Activated CD4-positive, alpha-beta T cell treated with anti-CD3 and anti-CD28 coated beads, Interleukin-2, amount 50 U/mL, for 1 hour (primary cell): ENCODE data around the gene COPG2.
"Not testable (repeated sequence)": the region's sequence is repeated elsewhere in the genome, so short reads cannot be mapped to it uniquely, and the experiment has no call there.

ENCODE experiments used
- DNase-seq: peaks from one replicate; pipeline ENCODE4 v3.0.0-alpha.2; 2020

Gene COPG2

DNA sequence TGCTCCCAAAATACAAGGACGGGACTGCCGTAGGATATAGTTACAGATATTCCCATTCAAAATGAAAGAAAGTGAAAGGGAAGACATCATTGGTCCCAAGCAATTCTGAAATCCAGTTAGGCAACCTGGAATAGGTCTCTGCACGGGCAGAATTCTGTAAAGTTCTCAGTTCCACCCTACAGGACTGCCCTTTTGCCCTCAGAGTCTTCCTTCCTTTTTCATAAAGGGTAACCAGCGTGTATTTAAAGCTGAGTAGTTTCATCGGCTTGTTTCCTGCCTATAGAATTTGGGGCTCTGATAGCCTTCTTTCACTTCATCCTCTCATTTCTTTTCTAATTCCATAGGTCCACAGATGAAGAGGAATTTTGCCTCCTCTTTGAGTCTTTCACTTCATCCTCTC, 20.0 kb downstream of the COPG2 start:
- no peak for DNase-seq

- no peak for DNase-seq
Observed at GRCh38 chr7:130642383-130642782, 26.2 kb downstream of the COPG2 start.

- DNase-seq, result no peak
Observed at GRCh38 chr7:130641497-130641896, 27.1 kb downstream of the COPG2 start.

- DNase-seq, result no peak
Observed at GRCh38 chr7:130641040-130641439, 27.5 kb downstream of the COPG2 start.

DNA sequence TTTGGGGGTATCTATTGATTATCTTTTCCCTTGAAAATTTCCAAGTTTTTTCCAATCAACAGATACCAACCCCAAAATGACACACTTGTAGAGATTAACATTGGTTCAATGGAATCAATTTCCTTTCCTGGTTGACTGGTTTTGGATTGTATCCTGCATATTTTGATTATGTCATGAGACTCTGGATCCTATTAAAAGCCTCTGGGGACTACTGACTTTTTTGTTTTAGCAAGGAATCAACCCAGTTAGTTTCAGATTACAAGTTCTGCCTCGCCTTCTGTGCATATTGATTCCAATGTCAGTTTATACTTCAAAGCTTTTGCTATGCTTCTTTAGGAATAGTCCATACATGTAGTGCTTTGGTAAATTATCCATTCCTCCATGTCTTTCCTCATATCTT, 29.2 kb downstream of the COPG2 start:
- no peak for DNase-seq

DNA sequence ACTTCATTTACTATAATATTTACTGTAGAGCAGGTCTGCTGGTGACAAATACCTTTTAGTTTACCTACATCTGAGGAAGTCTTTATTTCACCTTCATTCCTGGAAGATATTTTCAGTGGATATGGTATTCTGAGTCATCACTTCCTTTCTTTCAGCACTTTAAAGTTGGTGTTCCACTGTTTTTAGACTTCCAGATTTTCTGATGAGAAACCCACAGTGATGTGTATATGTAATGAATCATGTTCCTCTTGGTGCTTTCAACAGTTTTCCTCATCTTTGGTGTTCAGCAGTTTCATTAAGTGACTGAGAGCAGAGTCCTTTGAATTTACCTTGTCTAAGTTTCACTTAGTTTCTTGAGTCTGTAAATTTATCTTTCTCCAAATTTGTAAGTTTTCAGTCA, 36.4 kb downstream of the COPG2 start:
- DNase-seq, result no peak

DNA sequence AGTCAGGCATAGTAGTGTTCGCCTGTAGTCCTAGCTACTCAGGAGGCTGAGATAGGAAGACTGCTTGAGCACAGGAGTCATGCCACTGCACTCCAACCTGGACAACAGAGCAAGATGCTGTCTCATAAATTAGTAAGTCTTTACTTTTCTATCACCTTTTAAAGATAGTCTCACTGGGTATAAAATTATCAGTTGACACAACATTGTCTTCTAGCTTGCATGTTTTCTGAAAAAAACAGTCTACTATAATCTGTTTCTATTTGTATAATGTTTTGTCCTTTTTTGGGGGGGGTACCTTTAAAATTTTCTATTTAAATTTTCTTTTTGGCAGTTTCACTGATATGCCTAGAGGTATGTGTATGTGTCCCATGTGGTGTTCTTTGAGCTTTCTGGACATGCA, 39.6 kb downstream of the COPG2 start:
- DNase-seq, result no peak

DNA sequence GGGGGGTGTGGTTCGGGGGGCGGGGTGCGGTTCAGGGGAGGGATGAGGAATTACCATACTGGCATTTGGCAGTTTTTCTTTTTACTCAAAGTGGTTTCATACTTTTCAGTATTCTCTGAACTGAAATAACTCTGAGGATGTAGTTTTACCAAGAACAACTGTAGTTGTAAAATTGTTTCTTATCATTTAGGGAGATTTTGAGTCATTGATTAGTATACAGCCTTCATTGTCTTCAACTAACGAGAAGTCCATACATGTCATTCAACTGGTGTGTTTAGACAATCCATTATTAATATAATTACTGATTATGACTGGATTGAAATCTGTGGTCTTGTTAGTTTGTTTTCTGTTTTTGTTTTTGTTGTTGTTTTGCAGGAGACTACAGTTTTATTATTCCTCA, 40.8 kb downstream of the COPG2 start:
- DNase-seq, result no peak

- DNase-seq, result no peak
Observed at GRCh38 chr7:130622866-130623265, 45.7 kb downstream of the COPG2 start.

DNA sequence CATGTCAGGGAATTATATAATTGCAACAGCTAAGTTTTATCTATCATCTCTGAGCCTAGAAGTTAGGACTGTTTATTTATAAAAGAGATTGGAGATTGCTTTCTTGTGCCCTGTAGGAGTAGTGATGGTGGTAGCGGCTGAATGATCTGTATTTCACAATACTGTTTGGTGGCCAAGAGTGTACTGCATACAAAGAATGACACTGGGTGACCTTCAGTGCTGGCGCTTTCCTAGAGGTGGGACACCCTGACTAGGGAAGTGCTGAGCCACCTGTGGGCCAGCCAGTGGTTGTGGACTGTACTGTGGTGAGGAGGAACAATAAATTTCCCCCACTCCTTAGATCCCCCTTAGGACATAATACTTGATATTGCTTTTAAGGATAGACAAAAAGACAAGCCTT, 53.0 kb downstream of the COPG2 start:
- no peak for DNase-seq

DNA sequence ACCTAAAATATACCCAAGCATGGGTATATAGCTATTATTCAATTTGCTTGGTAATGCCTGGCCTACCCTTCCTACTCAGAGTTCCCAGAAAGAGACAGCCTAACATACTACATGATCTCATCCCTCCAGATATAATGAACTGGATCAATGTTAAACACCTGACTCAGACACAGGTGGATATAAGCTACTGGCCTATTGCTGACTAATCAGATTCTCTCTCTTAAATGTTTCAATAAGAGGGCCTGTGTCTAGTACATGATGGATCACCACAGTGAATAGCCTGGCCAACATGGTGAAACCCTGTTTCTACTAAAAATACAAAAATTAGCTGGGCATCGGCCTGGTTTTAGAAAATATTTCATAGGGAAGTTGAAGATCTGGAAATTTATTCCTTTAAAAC, 54.1 kb downstream of the COPG2 start:
- DNase-seq, result no peak

GRCh38 chr7:130611218-130611617, 57.3 kb downstream of the COPG2 start:
- DNase-seq, result no peak

GRCh38 chr7:130607066-130607465, 61.5 kb downstream of the COPG2 start:
- DNase-seq, result not testable (repeated sequence)

DNA sequence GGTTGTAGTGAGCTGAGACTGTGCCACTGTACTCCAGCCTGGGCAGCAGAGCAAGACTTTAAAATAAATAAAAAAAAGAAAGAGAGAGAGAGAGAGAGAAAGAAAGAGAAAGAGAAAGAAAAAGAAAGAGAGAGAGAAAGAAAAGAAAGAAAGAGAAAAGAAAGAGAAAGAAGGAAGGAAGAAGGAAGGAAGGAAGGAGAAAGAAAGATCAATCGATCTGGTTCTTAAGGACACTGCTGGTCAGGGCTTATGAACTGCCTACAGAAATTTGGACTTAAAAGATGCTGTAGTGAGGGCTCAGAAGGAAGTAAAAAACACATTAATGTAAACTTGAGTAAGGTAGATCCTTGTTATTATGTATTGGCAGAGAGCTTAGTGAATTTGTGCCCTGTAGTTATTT, 62.4 kb downstream of the COPG2 start:
- DNase-seq, result no peak

DNA sequence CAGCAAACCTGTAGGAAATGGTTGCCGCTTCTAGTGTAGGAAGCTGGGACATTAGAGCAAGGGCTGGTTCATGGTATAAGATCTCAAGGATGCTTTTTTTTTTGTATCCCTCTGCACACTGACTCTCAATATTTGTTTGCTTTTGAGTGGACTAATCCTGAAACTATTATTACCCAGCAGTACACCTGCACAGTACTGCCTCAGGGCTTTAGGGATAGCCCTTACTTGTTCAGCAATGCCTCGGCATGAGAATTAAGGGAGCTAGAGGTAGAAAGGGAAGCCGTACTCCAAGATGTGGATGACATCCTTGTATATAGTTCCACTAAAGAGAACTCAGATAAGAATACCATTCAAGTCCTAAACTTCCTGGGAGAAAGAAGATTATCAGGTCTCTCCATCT, 70.5 kb downstream of the COPG2 start:
- DNase-seq, result no peak

GRCh38 chr7:130595986-130596385, 72.6 kb downstream of the COPG2 start:
- DNase-seq, result no peak

- DNase-seq, result no peak
Observed at GRCh38 chr7:130593033-130593432, 75.5 kb downstream of the COPG2 start.

GRCh38 chr7:130591464-130591863, 77.1 kb downstream of the COPG2 start:
- not testable (repeated sequence) for DNase-seq

DNA sequence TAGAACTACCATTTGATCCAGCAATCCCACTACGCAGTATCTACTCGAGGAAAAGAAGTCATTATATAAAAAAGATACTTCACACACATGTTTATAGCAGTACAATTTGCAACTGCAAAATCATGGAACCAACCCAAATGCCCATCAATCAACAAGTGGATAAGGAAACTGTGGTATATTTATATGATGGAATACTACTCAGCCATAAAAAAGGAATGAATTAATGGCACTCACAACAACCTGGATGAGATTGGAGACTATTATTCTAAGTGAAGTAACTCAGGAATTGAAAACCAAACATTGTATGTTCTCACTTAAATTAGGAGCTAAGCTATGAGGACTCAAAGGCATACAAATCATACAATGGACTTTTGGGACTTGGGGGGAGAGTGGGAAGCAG, 82.6 kb downstream of the COPG2 start:
- DNase-seq, result not testable (repeated sequence)

DNA sequence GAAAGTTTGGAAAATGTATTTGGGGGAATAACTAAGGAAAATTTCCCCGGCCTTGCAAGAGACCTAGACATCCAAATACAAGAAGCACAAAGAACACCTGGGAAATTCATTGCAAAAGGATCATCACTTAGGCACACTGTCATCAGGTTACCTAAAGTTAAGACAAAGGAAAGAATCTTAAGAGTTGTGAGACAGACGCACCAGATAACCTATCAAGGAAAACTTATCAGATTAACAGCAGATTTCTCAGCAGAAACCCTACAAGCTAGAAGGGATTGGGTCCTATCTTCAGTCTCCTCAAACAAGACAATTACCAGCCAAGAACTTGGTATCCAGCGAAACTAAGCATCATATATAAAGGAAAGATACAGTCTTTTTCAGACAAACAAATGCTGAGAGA, 93.4 kb downstream of the COPG2 start:
- DNase-seq, result not testable (repeated sequence)

DNA sequence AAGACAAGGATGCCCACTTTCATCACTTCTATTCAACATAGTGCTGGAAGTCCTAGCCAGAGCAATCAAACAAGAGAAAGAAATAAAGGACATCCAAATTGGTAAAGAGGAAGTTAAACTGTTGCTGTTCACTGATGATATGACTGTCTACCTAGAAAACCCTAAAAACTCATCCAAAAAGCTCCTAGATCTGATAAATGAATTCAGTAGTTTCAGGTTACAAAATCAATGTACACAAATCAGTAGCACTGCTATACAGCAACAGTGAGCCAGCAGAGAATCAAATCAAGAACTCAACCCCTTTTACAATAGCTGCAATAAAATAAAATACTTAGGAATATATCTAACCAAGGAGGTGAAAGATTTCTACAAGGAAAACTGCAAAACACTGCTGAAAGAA, 98.4 kb downstream of the COPG2 start:
- not testable (repeated sequence) for DNase-seq

- no peak for DNase-seq
Observed at GRCh38 chr7:130566898-130567280, 101.7 kb downstream of the COPG2 start.

- DNase-seq, result no peak
Observed at GRCh38 chr7:130566168-130566897, 102.2 kb downstream of the COPG2 start.

DNA sequence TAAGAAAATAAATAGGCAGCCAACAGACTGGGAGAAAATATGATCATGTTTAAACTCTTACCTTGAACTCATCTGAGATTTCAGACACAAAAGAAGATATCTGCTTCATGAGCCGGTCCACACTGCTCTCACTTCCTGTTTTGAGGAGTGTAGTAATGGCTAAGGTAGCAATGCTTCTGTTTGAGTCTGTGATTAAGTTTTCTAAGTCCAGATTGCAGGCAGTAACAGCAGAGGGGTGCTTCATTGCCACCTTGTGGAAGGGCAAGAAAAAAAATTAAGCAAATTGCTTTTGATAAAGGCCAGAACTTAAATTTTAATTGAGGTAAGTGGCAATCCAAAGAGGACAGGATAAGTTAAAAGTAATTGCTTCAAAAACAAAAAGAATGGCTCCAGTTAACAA, 107.6 kb downstream of the COPG2 start:
- DNase-seq, result no peak

- no peak for DNase-seq
Observed at GRCh38 chr7:130559184-130559583, 109.4 kb downstream of the COPG2 start.
